HepG2 (cell line): Measurements from ENCODE around the gene NPY4R2. TPM values are rescaled to one million over a fixed set of nuclear protein-coding genes. Genes with fewer than 3 reads are reported as not detected.
"Not testable (repeated sequence)": the region's sequence is repeated elsewhere in the genome, so short reads cannot be mapped to it uniquely, and the experiment has no call there.

Experiments used
- ATAC-seq: fragments of 200-7000 bp; cut with Tn5 transposase; 3 replicates; pipeline ENCODE4 v1.9.1; 2020; ENCODE audit warnings: mild to moderate bottlenecking, moderate library complexity
- BruUV-seq: library from RNA; stranded (reverse); fragments of 400-500 nt; replicated peaks from 2 replicates; lab custom pipeline; 2021; lab: Mats Ljungman, UMichigan
- CTCF ChIA-PET: fragments of 300-600 bp; formaldehyde crosslinking; extraction: SDS; loops from one replicate; lab custom pipeline; 2021; ENCODE audit warnings: low total read pairs, inconsistent platforms, low intra/inter-chr PET ratio; lab: Yijun Ruan, JAX
- POLR2A ChIA-PET: fragments of 350-600 bp; sonication (Branson Sonifier 250); formaldehyde crosslinking; loops from one replicate; lab custom pipeline; 2020; ENCODE audit warnings: antibody characterized with exemption, inconsistent platforms; lab: Yijun Ruan, JAX
- DNase-seq: peaks from one replicate; pipeline ENCODE4 v3.0.0-alpha.2; 2015; ENCODE audit warnings: low spot score
- FAIRE-seq: peaks from 3 replicates; lab custom pipeline; 2011; peaks lifted over from hg19 to GRCh38; lab: Jason Lieb, UNC
- H2AFZ ChIP-seq: one replicate; pipeline ENCODE4 v1.6.1; 2011; ENCODE audit warnings: low read length, inconsistent platforms
- H3K27ac ChIP-seq: fragments of 300-600 bp; 3 replicates; pipeline ENCODE4 v1.8.0; 2011; ENCODE audit warnings: mixed run types, mild to moderate bottlenecking, mixed read lengths, low read length, inconsistent platforms; ENCODE audit not compliant: insufficient read depth; ENCODE audit errors: extremely low read length
- H3K27me3 ChIP-seq, 2 experiments: fragments of 200-600 bp in 1 of 2; 2 replicates in 1 of 2; 3 replicates in 1 of 2; pipeline versions ENCODE4 v1.6.0 to v1.8.0; 2011; ENCODE audit warnings: low read length in 2 of 2, mild to moderate bottlenecking in 2 of 2, moderate library complexity in 2 of 2, inconsistent platforms in 1 of 2; ENCODE audit not compliant: insufficient read depth in 2 of 2, control insufficient read depth in 1 of 2
- H3K36me3 ChIP-seq, 2 experiments: fragments of 200-600 bp in 1 of 2; replicated peaks in 1 of 2; 2 replicates in 1 of 2; 3 replicates in 1 of 2; pipeline versions ENCODE4 v1.5.1 to v1.8.0; 2011; ENCODE audit warnings: low read length in 2 of 2, inconsistent platforms in 1 of 2; ENCODE audit not compliant: insufficient read depth in 2 of 2, control insufficient read depth in 1 of 2
- H3K4me1 ChIP-seq: 2 replicates; pipeline ENCODE4 v1.5.1; 2012; ENCODE audit warnings: low read length, inconsistent platforms; ENCODE audit not compliant: insufficient read depth
- H3K4me2 ChIP-seq: 2 replicates; pipeline ENCODE4 v1.6.0; 2011; ENCODE audit warnings: low read depth, low read length, inconsistent platforms
- H3K4me3 ChIP-seq, 3 experiments: fragments of 200-600 bp in 1 of 3; sonication (generic), shearing (Covaris generic) in 1 of 3; replicated peaks in 1 of 3; 2 replicates each; pipeline ENCODE4 v1.5.1; 2011 to 2016; ENCODE audit warnings: low read length in 3 of 3, inconsistent platforms in 2 of 3, low read depth in 2 of 3, mild to moderate bottlenecking in 2 of 3, control low read depth in 1 of 3, mixed read lengths in 1 of 3; ENCODE audit not compliant: insufficient read depth in 1 of 3
- H3K79me2 ChIP-seq: one replicate; pipeline ENCODE4 v1.6.1; 2011; ENCODE audit warnings: low read length, inconsistent platforms; ENCODE audit not compliant: insufficient read depth
- H3K9ac ChIP-seq: 2 replicates; pipeline ENCODE4 v1.6.0; 2011; ENCODE audit warnings: mild to moderate bottlenecking, low read depth, low read length, inconsistent platforms; ENCODE audit not compliant: insufficient read depth
- H3K9me3 ChIP-seq: 2 replicates; pipeline ENCODE4 v1.5.1; 2012; ENCODE audit warnings: mild to moderate bottlenecking, low read length
- H4K20me1 ChIP-seq: 2 replicates; pipeline ENCODE4 v1.6.0; 2011; ENCODE audit warnings: inconsistent platforms, mild to moderate bottlenecking, low read length, moderate library complexity; ENCODE audit not compliant: insufficient read depth
- WGBS: methylation state at CpG from one replicate; pipeline ENCODE4 v1.1.6; 2017; ENCODE audit warnings: low lambda C conversion rate; 5-methylcytosine and 5-hydroxymethylcytosine counted together
- in situ Hi-C: cut with HindIII; loops from 2 replicates; pipeline ENCODE4 v1.10.0; 2017; ENCODE audit warnings: low pct_unique_long_range_greater_than_20kb; ENCODE audit not compliant: extremely low pct_ligation_motif_present
- intact Hi-C: fragments of 100-400 bp; cut with micrococcal nuclease; formaldehyde crosslinking; loops from one replicate; pipeline ENCODE4 v1.10.0; 2022; ENCODE audit not compliant: unreplicated experiment
- polyA plus RNA-seq, 8 experiments: library from polyadenylated mRNA; depleted of rRNA in 3 of 8; stranded (reverse) in 7 of 8; unstranded in 1 of 8; fragments of >200 nt; fragmentation: Illumina TruSeq in 4 of 8; extraction: Trizol in 4 of 8; gene quantifications; 2 replicates each; pipeline versions ENCODE4 v1.2.1 to v1.2.3, GENCODE V29; 2011 to 2016; ENCODE audit warnings: low read depth in 4 of 8, missing spikeins in 1 of 8, mixed read lengths in 1 of 8; ENCODE audit not compliant: insufficient read depth in 1 of 8
- total RNA-seq, 5 experiments: library from RNA; depleted of rRNA; stranded (reverse); fragments of >200 nt; fragmentation: Illumina TruSeq; extraction: Trizol; gene quantifications; 2 replicates each; pipeline ENCODE4 v1.2.3, GENCODE V29; 2016; ENCODE audit warnings: low read depth in 1 of 5

NPY4R2 gene
- total and polyA plus RNA-seq, 2 of the 13 experiments (the other 11 are each of a cell fraction or from before 2014, with no cell fraction given), result not detected

- BruUV-seq, ATAC-seq, H3K4me1 ChIP-seq, H3K79me2 ChIP-seq, H3K4me3 ChIP-seq, FAIRE-seq, H4K20me1 ChIP-seq, H3K27ac ChIP-seq, H3K27me3 ChIP-seq, H2AFZ ChIP-seq, intact Hi-C loops, DNase-seq, CTCF ChIA-PET, H3K9ac ChIP-seq, POLR2A ChIA-PET, H3K4me2 ChIP-seq, H3K36me3 ChIP-seq, H3K9me3 ChIP-seq, in situ Hi-C loops: not testable (repeated sequence)
- WGBS, result no CpG with 5 or more reads among the region's 1 CpG
Observed at GRCh38 chr10:47932824-47933223, 14.4 kb downstream of the NPY4R2 start.

DNA sequence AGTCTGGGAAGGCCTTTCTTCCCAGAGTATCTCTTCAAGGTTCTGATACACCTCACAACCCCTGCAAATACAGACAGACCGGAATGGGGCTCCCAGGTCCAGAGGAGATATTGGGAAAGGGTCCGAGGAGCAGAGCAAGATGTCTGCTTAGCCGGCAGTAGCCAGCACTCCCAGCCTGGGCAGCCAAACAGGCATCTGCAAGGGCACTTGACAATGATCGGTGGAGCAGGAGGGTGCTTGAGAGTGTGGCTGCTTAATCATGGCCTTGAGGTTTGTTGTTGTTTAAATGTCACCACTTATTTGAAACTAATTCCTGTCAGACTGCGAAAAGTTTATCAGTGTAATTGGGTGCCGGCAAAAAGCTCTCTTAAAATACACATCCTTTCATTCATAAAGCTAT, 15.0 kb downstream of the NPY4R2 start:
- H3K79me2 ChIP-seq, H3K4me1 ChIP-seq, BruUV-seq, H2AFZ ChIP-seq, H3K9ac ChIP-seq, ATAC-seq, in situ Hi-C loops, H3K27me3 ChIP-seq, DNase-seq, POLR2A ChIA-PET, H3K36me3 ChIP-seq, H3K4me2 ChIP-seq, H4K20me1 ChIP-seq, FAIRE-seq, intact Hi-C loops, H3K9me3 ChIP-seq, H3K4me3 ChIP-seq, H3K27ac ChIP-seq, CTCF ChIA-PET: not testable (repeated sequence)
- no CpG with 5 or more reads among the region's 6 CpGs for WGBS

DNA sequence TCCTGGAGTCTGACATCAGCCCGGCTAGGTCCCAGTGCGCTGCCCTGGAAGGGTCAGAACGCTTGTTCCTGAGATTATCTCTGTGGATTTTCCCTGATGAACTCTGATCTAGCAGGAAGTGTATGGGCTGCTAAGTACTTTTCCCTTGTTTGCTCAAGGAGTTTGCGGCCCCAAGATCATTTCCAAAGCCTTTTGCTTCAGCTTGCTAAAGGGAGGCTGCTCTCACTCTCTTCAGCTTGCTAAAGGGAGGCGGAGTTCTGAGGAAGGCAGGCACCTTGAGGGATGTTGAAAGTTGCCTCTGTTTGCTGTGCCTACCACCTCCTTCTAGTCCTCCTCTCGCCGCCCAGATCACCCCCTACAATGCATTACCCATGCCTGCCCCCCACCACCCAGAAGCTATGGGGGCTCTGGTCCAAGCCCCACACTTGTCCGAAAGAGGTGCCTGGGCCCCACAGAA, 18.3 kb downstream of the NPY4R2 start:
- H3K4me2 ChIP-seq, H4K20me1 ChIP-seq, CTCF ChIA-PET, H3K9ac ChIP-seq, in situ Hi-C loops, BruUV-seq, DNase-seq, H3K27ac ChIP-seq, H3K27me3 ChIP-seq, H3K4me1 ChIP-seq, H3K79me2 ChIP-seq, FAIRE-seq, H3K36me3 ChIP-seq, H3K4me3 ChIP-seq, H2AFZ ChIP-seq, POLR2A ChIA-PET, H3K9me3 ChIP-seq, intact Hi-C loops: not testable (repeated sequence)
- 39% methylated on average over 5 of the region's 8 CpGs for WGBS
- ATAC-seq, result peak; percentile 79

DNA sequence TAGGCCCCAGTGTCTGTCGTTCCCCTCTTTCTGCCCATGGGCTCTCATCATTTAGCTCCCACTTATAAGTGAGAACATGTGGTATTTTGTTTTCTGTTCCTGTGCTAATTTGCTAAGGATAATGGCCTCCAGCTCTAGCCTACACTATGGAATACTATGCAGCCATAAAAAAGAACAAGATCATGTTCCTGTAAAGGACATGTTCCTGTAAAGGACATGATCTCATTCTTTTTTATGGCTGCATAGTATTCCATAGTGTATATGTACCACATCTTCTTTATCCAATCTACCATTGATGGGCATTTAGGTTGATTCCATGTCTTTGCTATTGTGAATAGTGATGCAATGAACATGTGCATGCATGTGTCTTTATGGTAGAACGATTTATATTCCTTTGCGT, 19.2 kb downstream of the NPY4R2 start:
- H3K4me1 ChIP-seq, H3K9ac ChIP-seq, H3K4me3 ChIP-seq, H2AFZ ChIP-seq, H3K27me3 ChIP-seq, H3K4me2 ChIP-seq, ATAC-seq, intact Hi-C loops, H4K20me1 ChIP-seq, H3K36me3 ChIP-seq, CTCF ChIA-PET, H3K9me3 ChIP-seq, FAIRE-seq, DNase-seq, in situ Hi-C loops, BruUV-seq, H3K27ac ChIP-seq, POLR2A ChIA-PET, H3K79me2 ChIP-seq: not testable (repeated sequence)
- no CpG with 5 or more reads among the region's 3 CpGs for WGBS
